Stimulated activated CD8-positive, alpha-beta memory T cell treated with anti-CD3 and anti-CD28 coated beads, Interleukin-15, amount 100 ng/mL, for 4 hours (primary cell): ENCODE results near the gene AXL.
A peak's percentile ranks its signal among the peaks of the same experiment; 100 is the strongest.

Source experiments
- DNase-seq, 2 donors: peaks; one replicate each; pipeline ENCODE4 v3.0.0-alpha.2; 2020; ENCODE audit warnings: low read depth in 2 of 2

Gene AXL

DNA sequence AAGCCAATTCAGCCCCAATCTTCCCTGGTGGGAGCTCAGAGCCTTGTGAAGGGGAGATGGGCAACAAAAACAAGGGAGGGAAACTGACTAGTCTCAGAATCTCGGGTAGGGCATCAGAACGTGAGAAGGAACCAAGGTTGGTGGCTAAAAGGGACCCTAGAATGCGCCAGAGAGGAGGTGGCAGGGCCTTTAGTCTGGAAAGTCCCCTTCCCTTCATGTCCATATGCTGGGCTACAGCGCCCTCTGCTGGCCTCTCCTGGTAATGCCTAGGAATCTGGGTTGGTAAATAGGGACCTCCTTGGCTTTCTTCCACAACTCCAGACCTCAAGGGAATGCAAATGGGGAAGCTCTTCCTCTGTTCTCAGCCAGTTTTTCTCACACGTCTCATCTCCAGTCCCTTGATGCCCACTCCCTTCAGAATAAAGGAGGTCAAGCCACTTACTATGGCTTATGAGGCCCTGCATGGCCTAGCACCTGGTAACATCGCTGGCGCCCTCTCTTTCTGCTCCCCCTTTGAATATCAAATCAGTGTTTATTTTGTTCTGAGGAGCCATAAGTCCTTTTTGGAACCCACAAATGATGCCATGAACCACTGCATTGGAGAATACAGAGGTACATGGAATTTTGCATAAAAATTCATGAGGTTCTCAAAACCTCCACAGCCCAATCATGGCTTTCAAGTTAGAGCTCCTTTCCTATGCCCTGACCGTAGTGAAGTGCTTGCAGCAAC, 89.6 kb downstream of the AXL start:
- peak; percentile 71 to 84 for DNase-seq

DNA sequence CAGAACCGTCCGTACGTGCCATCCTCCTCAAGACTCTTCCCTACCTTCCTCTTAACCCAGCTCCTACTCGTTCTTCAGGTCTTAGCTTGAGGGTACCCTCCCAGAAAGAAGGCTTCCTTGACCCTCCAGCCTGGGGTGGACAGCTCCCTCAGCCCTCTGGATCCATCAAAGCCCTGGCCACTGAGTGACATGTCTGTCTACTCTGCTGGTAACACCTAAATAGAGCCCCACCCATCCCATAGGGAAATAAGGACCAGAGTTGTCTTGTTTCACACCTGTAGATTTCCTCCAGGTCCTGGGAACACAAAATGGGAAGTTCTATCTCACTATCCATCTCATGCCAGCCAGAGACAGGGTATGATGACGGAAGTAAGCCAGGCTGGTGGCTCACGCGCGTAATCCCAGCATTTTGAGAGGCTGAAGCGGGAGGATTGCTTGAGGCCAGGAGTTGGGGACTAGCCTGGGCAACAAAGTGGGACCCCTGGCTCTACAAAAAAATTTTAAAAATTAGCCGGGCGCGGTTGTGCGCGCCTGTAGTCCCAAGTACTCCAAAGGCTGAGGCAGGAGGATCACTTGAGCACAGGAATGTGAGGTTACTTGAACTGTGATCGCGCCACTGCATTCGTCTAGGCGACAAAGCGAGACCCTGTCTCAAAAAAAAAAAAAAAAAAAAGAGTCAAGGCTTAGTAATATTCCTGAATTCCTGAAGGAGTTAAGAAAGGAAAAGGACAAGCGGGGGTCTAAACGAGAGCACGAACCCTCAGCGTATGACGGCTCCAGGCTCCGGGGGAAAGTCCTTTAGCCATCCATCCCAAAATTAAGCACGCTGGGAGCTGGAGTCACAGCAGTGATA, 90.4 kb downstream of the AXL start:
- DNase-seq, result no peak

DNA sequence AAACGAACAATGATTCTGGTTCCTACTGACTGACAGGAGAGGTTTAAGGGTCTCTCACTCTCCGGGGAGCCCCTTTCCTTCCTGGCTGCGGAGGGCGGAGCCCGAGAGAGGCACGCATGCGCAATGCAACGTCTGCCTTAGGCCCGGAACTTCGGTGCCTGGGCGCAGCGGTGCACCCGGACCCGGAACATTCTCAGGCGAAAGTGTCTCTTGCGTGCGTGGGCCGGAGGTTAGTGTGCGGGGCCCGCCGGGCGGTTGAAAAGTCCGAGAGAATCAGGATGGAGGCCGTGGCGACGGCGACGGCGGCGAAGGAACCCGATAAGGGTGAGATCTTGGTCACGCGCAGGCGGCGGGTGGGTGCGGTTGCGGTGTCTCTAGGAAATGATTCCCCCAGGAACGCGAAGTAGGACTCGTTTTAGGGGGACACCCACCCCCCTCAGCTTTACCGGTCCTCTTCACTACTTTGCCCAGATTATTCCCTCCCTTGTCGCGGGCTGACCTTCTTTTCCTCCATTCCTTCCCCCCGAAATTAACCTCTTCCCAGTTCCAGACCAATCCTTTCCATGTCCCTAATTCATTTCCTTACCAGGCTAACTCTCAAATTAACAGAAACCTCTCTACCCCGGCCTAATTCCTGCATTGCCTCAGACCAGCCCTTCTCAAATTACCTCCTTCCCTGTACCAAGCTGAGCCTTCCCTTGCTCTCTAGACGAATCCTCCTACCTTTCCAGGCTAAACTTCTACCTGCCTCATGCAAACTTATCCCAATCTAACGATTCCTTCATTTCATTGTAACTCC, 91.2 kb downstream of the AXL start, which contains the start of gene CCDC97:
Gene CCDC97 (plus strand): TSS at position 140 of the 799 bp plus-strand sequence. CDS start 139 bp downstream, at position 279.
- DNase-seq, result peak; percentile 75 to 79

DNA sequence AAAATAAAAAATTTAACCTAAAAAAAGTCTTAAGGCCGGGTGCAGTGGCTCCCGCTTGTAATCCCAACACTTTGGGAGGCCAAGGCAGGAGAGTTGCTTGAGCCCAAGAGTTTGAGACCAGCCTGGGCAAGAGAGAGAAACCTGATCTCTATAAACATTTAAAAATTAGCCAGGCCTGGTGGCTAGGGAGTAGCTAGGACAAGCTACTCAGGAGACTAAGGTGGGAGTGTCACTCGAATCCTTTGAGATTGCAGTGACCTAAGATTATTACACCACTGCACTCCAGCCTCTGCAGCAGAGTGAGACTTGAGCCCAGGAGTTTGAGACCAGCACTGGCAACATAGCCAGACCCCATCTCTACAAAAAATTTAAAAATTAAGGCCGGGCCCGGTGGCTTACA, 92.0 kb downstream of the AXL start:
- no peak for DNase-seq
